HCT116 (cell line): ENCODE results near the gene FH.
A peak's percentile ranks its signal among the peaks of the same experiment; 100 is the strongest.

Experiments used
- CTCF ChIP-seq, 3 experiments: fragments of 200-600 bp in 1 of 3; sonication (generic) in 1 of 3; IDR thresholded peaks in 2 of 3; conservative IDR thresholded peaks in 1 of 3; 2 replicates each; pipeline ENCODE4 v1.5.1; 2012 to 2017; ENCODE audit warnings: low read depth in 2 of 3, low read length in 2 of 3, antibody characterized with exemption in 1 of 3, borderline replicate concordance in 1 of 3, control low read depth in 1 of 3, mild to moderate bottlenecking in 1 of 3, mixed read lengths in 1 of 3, mixed run types in 1 of 3, moderate library complexity in 1 of 3; ENCODE audit not compliant: insufficient read depth in 1 of 3
- ELF1 ChIP-seq: IDR thresholded peaks from 2 replicates; pipeline ENCODE4 v1.6.1; 2012; ENCODE audit warnings: low read depth, borderline replicate concordance
- EZH2 ChIP-seq: fragments of 200-600 bp; sonication (generic); IDR thresholded peaks from 2 replicates; pipeline ENCODE4 v1.6.1; 2017; ENCODE audit warnings: antibody characterized with exemption, mixed run types
- EZH2phosphoT487 ChIP-seq: fragments of 200-600 bp; IDR thresholded peaks from 2 replicates; pipeline ENCODE4 v1.6.1; 2018; ENCODE audit warnings: antibody characterized with exemption, borderline replicate concordance
- FOSL1 ChIP-seq: IDR thresholded peaks from 2 replicates; pipeline ENCODE4 v1.6.1; 2012; ENCODE audit warnings: low read depth
- MAX ChIP-seq: IDR thresholded peaks from 2 replicates; pipeline ENCODE4 v1.6.1; 2012
- POLR2A ChIP-seq: IDR thresholded peaks from 2 replicates; pipeline ENCODE4 v1.7.0; 2011; ENCODE audit warnings: borderline replicate concordance; ENCODE audit not compliant: insufficient read depth, insufficient read length; ENCODE audit errors: extremely low read depth
- POLR2AphosphoS5 ChIP-seq: IDR thresholded peaks from 2 replicates; pipeline ENCODE4 v1.6.1; 2011; ENCODE audit warnings: mild to moderate bottlenecking, low read depth, low read length, moderate library complexity
- RAD21 ChIP-seq: IDR thresholded peaks from 2 replicates; pipeline ENCODE4 v1.6.1; 2012; ENCODE audit warnings: low read depth, mild to moderate bottlenecking
- REST ChIP-seq: IDR thresholded peaks from 2 replicates; pipeline ENCODE4 v1.6.1; 2012; ENCODE audit warnings: low read depth
- SP1 ChIP-seq: IDR thresholded peaks from 2 replicates; pipeline ENCODE4 v1.6.1; 2012; ENCODE audit warnings: low read depth
- ZNF274 ChIP-seq: fragments of 200-500 bp; sonication (Bioruptor generic); IDR thresholded peaks from 2 replicates; pipeline ENCODE4 v1.6.1; 2014; ENCODE audit warnings: mild to moderate bottlenecking, low read depth, low read length, inconsistent platforms

DNA sequence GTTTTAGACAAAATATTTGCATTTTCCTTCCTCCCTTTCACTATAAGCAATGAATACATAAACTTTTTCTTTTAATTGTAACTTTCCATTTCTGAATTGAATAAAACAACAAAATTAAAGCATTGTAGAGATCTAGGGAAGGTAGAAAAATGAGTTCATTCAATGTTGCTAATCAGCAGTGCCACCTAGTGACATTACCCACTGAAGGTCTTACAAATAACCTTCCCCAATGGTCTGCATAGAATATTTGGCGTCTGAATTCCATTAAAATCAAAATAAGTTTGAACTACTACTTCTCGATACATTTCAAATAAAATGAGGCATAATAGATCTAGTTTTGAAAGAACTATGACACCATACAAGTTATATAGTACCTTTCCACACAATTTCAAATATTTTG lies 19.6 kb downstream of the FH start:
- TF ChIP-seq ELF1 (no peak), CTCF (IDR thresholded peaks at IDR 0.05 in 2 of 3, conservative IDR thresholded peaks at IDR 0.05 in 1 of 3; ENCODE audit: borderline replicate concordance in 1 of 3, insufficient read depth in 1 of 3, low read depth in 2 of 3, low read length in 2 of 3) (peak; percentile 18 to 64 (median 39); a peak in 5 of 6 replicates), POLR2AphosphoS5 (no peak), SP1 (no peak), POLR2A (no peak), FOSL1 (no peak), MAX (no peak), ZNF274 (no peak), EZH2 (no peak), RAD21 (peak; percentile 68), EZH2phosphoT487 (no peak), REST (no peak)
